ENCODE data around the gene B4GALT4. TPM values are rescaled to one million over a fixed set of nuclear protein-coding genes. Genes with fewer than 3 reads are reported as not detected.

The B4GALT4 gene
- total and polyA plus RNA-seq, 2 experiments from 2014 or later, result 36.3 to 51.0 TPM

GRCh38 chr3:119195911-119196310 is 44.8 kb downstream of the B4GALT4 start:
- no peaks in the 10 kb centered on the region for H3K9me3 ChIP-seq (ENCODE audit: low read depth)
- no peak overlapping the region for H3K4me3 ChIP-seq
- no peak for TF ChIP-seq CTCF (IDR thresholded peaks at IDR 0.05; ENCODE audit: low read depth, low read length)
- H3K27me3 ChIP-seq, result no peaks in the 10 kb centered on the region
- no peak overlapping the region for H3K27ac ChIP-seq
- peak in 1 of 2 donors; percentile 21 for DNase-seq (ENCODE audit: low read depth in 1 of 2, low spot score in 1 of 2)
- H3K4me1 ChIP-seq (ENCODE audit: low read depth), result no peaks in the 10 kb centered on the region
- no peaks in the 10 kb centered on the region for H3K36me3 ChIP-seq

GRCh38 chr3:119195151-119195476 is 45.6 kb downstream of the B4GALT4 start:
- H3K4me3 ChIP-seq, result no peak overlapping the region
- no peak overlapping the region for H3K27ac ChIP-seq
- H3K27me3 ChIP-seq, result no peaks in the 10 kb centered on the region
- DNase-seq (ENCODE audit: low read depth in 1 of 2, low spot score in 1 of 2), result no peak
- no peaks in the 10 kb centered on the region for H3K9me3 ChIP-seq (ENCODE audit: low read depth)
- no peaks in the 10 kb centered on the region for H3K4me1 ChIP-seq (ENCODE audit: low read depth)
- H3K36me3 ChIP-seq, result no peaks in the 10 kb centered on the region
- no peak for TF ChIP-seq CTCF (IDR thresholded peaks at IDR 0.05; ENCODE audit: low read depth, low read length)

GRCh38 chr3:119194237-119195150 is 46.2 kb downstream of the B4GALT4 start:
- DNase-seq (ENCODE audit: low read depth in 1 of 2, low spot score in 1 of 2), result no peak
- Histone ChIP-seq H3K36me3 (no peaks in the 10 kb centered on the region), H3K9me3 (ENCODE audit: low read depth) (no peaks in the 10 kb centered on the region), H3K4me3 (no peak overlapping the region), H3K4me1 (ENCODE audit: low read depth) (no peaks in the 10 kb centered on the region), H3K27me3 (no peaks in the 10 kb centered on the region), H3K27ac (no peak overlapping the region)
- no peak for TF ChIP-seq CTCF (IDR thresholded peaks at IDR 0.05; ENCODE audit: low read depth, low read length)

- no peak for TF ChIP-seq CTCF (IDR thresholded peaks at IDR 0.05; ENCODE audit: low read depth, low read length)
- H3K4me1 ChIP-seq (ENCODE audit: low read depth), result no peaks in the 10 kb centered on the region
- H3K27ac ChIP-seq, result no peak overlapping the region
- no peak for DNase-seq (ENCODE audit: low read depth in 1 of 2, low spot score in 1 of 2)
- no peaks in the 10 kb centered on the region for H3K9me3 ChIP-seq (ENCODE audit: low read depth)
- no peak overlapping the region for H3K4me3 ChIP-seq
- H3K36me3 ChIP-seq, result no peaks in the 10 kb centered on the region
- no peaks in the 10 kb centered on the region for H3K27me3 ChIP-seq
Observed at GRCh38 chr3:119191800-119192199, 48.9 kb downstream of the B4GALT4 start.

GRCh38 chr3:119187266-119187665 is 53.4 kb downstream of the B4GALT4 start:
- no peak for TF ChIP-seq CTCF (IDR thresholded peaks at IDR 0.05; ENCODE audit: low read depth, low read length)
- Histone ChIP-seq H3K27ac (no peak overlapping the region), H3K4me3 (no peak overlapping the region), H3K4me1 (ENCODE audit: low read depth) (no peaks in the 10 kb centered on the region), H3K9me3 (ENCODE audit: low read depth) (no peaks in the 10 kb centered on the region), H3K27me3 (no peaks in the 10 kb centered on the region), H3K36me3 (no peaks in the 10 kb centered on the region)
- DNase-seq (ENCODE audit: low read depth in 1 of 2, low spot score in 1 of 2), result no peak

Data from cardiac muscle cell (in vitro differentiated cells and primary cell).